Endothelial cell (in vitro differentiated cells): ENCODE measurements around the gene MAP3K5. TPM values are rescaled to one million over a fixed set of nuclear protein-coding genes. Genes with fewer than 3 reads are reported as not detected.

Experiments
- DNase-seq: peaks from one replicate; pipeline ENCODE4 v3.0.0; 2021; ENCODE audit warnings: low spot score
- H3K27ac Mint-ChIP-seq: one replicate; pipeline ENCODE4 v1.8.0; 2021; ENCODE audit warnings: mixed read lengths, inconsistent platforms; ENCODE audit not compliant: unreplicated experiment
- H3K27me3 Mint-ChIP-seq: one replicate; pipeline ENCODE4 v1.8.0; 2021; ENCODE audit warnings: mild to moderate bottlenecking, moderate library complexity, mixed read lengths, inconsistent platforms; ENCODE audit not compliant: unreplicated experiment
- H3K36me3 Mint-ChIP-seq: one replicate; pipeline ENCODE4 v1.8.0; 2021; ENCODE audit warnings: mild to moderate bottlenecking, low read depth, mixed read lengths, inconsistent platforms; ENCODE audit not compliant: unreplicated experiment
- H3K4me1 Mint-ChIP-seq: one replicate; pipeline ENCODE4 v1.8.0; 2021; ENCODE audit warnings: mild to moderate bottlenecking, mixed read lengths, inconsistent platforms; ENCODE audit not compliant: unreplicated experiment
- H3K4me3 Mint-ChIP-seq: one replicate; pipeline ENCODE4 v1.8.0; 2021; ENCODE audit warnings: mild to moderate bottlenecking, mixed read lengths, inconsistent platforms; ENCODE audit not compliant: unreplicated experiment
- H3K9me3 Mint-ChIP-seq: one replicate; pipeline ENCODE4 v1.8.0; 2021; ENCODE audit warnings: mixed read lengths, inconsistent platforms; ENCODE audit not compliant: unreplicated experiment
- CTCF ChIP-seq: fragments of 200-600 bp; sonication (generic); IDR thresholded peaks from one replicate; pipeline ENCODE4 v1.5.0; 2021; ENCODE audit warnings: antibody characterized with exemption; ENCODE audit not compliant: unreplicated experiment
- total RNA-seq: library from RNA; stranded (reverse); fragmentation: NEBNext Ultra II Directional; extraction: Animal tissue kit (Norgen Biotek cat#: 25700); gene quantifications from one replicate; pipeline ENCODE4 v1.2.1, GENCODE V29; 2021; ENCODE audit not compliant: unreplicated experiment

MAP3K5 gene
- total RNA-seq, 1 donor from 2014 or later = 0.33 TPM

DNA sequence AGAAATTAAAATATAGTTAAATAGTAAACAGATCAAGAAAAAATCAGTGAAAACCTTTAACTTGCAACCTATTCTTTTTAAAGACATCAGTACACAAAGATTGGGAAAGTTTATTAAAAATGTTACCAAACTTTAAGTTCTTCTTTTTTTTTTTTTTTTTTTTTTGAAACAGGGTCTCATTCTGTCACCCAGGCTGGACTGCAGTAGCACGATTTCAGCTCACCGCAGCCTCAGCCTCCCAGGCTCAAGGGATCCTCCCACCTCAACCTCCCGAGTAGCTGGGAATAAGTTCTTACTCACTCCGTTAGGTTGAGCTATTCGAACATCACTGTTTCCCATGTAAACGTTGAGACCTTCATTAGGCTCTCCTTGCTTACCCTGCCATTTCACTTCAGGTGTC, 5.6 kb downstream of the MAP3K5 start:
- Mint-ChIP-seq H3K4me3 (no peak overlapping the region), H3K9me3 (no peaks in the 10 kb centered on the region), H3K36me3 (peaks cover 3% of the 10 kb centered on the region), H3K27ac (no peak overlapping the region), H3K4me1 (peaks cover 21% of the 10 kb centered on the region), H3K27me3 (peaks cover 5% of the 10 kb centered on the region)
- DNase-seq = no peak
- TF ChIP-seq CTCF = no peak

- Mint-ChIP-seq H3K4me1 (peaks cover 17% of the 10 kb centered on the region), H3K9me3 (no peaks in the 10 kb centered on the region), H3K36me3 (no peaks in the 10 kb centered on the region), H3K4me3 (no peak overlapping the region), H3K27me3 (no peaks in the 10 kb centered on the region), H3K27ac (no peak overlapping the region)
- TF ChIP-seq CTCF = no peak
- no peak for DNase-seq
These were observed 7.1 kb downstream of the MAP3K5 start for GRCh38 chr6:136784910-136785746.

- DNase-seq = no peak
- no peak for TF ChIP-seq CTCF
- Mint-ChIP-seq H3K4me1 (peaks cover 17% of the 10 kb centered on the region), H3K9me3 (no peaks in the 10 kb centered on the region), H3K27me3 (no peaks in the 10 kb centered on the region), H3K4me3 (no peak overlapping the region), H3K36me3 (no peaks in the 10 kb centered on the region), H3K27ac (no peak overlapping the region)
These were observed 8.0 kb downstream of the MAP3K5 start for GRCh38 chr6:136784271-136784664.

GRCh38 chr6:136783495-136784270, 8.6 kb downstream of the MAP3K5 start:
- H3K27me3 Mint-ChIP-seq = no peaks in the 10 kb centered on the region
- no peaks in the 10 kb centered on the region for H3K36me3 Mint-ChIP-seq
- peaks cover 17% of the 10 kb centered on the region for H3K4me1 Mint-ChIP-seq
- H3K9me3 Mint-ChIP-seq = no peaks in the 10 kb centered on the region
- no peak overlapping the region for H3K27ac Mint-ChIP-seq
- no peak for DNase-seq
- no peak for TF ChIP-seq CTCF
- H3K4me3 Mint-ChIP-seq = no peak overlapping the region

GRCh38 chr6:136783021-136783420, 9.3 kb downstream of the MAP3K5 start:
- no peak overlapping the region for H3K4me3 Mint-ChIP-seq
- no peaks in the 10 kb centered on the region for H3K36me3 Mint-ChIP-seq
- no peaks in the 10 kb centered on the region for H3K9me3 Mint-ChIP-seq
- peaks cover 17% of the 10 kb centered on the region for H3K4me1 Mint-ChIP-seq
- H3K27ac Mint-ChIP-seq = no peak overlapping the region
- TF ChIP-seq CTCF = no peak
- no peak for DNase-seq
- no peaks in the 10 kb centered on the region for H3K27me3 Mint-ChIP-seq
